ENCODE measurements around the gene RHEBL1.
A peak's percentile ranks its signal among the peaks of the same experiment; 100 is the strongest.

RHEBL1 gene

DNA sequence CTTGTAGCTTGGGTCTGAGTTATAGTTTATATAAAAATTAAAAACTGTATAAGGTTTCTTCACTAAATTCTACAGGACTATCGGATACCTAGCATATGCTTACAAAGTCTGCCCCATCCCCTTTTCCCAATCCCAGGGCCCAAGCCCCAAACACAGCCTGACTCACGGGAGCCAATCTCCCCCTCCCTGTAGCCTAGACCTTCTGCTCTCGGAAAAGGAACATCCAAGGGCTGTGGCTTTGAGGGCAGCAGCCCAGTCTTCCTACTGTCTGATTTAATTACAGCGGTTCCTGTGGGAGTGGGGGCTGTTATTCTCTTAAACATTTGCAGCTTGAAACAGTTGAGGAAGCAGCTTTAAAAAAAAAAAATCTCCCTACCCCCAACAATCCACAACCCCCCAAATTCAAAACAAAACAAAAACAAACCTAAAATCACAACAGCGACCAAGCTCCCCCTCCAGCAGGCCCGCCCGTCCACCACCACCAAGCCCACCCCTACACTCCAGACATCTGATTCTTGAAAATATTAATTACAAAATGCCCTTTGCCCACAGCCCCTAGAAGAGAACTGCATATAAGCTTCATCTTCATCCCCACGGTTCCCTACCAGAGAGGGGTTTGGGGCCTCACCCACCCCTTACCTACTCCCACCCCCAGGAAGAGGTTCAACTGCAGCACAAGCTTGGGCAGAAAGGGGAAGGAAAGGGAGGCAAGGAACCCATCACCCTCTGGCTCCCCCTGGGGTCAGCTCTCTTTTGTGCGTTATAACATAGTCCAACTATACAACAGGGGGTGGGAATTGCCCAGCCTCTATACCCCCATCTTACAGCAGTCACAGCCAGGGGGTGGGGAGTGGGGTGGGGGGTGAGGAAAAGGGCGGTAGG is 50.1 kb downstream of the RHEBL1 start:
- Mint-ChIP-seq H3K36me3 (ENCODE audit: low read depth) (peaks cover 47% of the 10 kb centered on the region), H3K27me3 (ENCODE audit: low read depth) (no peaks in the 10 kb centered on the region), H3K27ac (peak overlapping the region; percentile 98), H3K9me3 (no peaks in the 10 kb centered on the region), H3K4me1 (ENCODE audit: low read depth) (peaks cover 25% of the 10 kb centered on the region), H3K4me3 (peak overlapping the region; percentile 93)
- DNase-seq (ENCODE audit: low spot score): peak; percentile 36

DNA sequence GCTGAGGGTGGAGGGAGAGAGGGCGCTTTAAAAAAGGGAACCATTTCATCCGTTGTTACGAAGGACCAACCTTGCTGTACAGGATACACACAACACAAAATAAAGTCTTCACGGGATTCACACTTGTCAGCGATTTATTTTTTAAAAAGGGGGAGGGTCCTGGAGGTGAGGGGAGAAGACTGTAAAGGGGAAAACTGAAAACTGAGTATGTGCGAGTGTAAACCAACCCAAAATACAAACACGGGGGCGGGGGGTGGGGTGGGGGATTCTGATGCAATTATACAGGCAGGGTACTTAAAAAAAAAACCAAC is 50.7 kb downstream of the RHEBL1 start:
- H3K36me3 Mint-ChIP-seq (ENCODE audit: low read depth): peaks cover 46% of the 10 kb centered on the region
- peak overlapping the region; percentile 98 for H3K27ac Mint-ChIP-seq
- H3K4me3 Mint-ChIP-seq: peak overlapping the region; percentile 93
- no peak for DNase-seq (ENCODE audit: low spot score)
- no peaks in the 10 kb centered on the region for H3K27me3 Mint-ChIP-seq (ENCODE audit: low read depth)
- H3K9me3 Mint-ChIP-seq: no peaks in the 10 kb centered on the region
- peaks cover 30% of the 10 kb centered on the region for H3K4me1 Mint-ChIP-seq (ENCODE audit: low read depth)

- Mint-ChIP-seq H3K4me1 (ENCODE audit: low read depth) (peaks cover 30% of the 10 kb centered on the region), H3K36me3 (ENCODE audit: low read depth) (peaks cover 46% of the 10 kb centered on the region), H3K27ac (peak within 1 kb of the TSS; percentile 98), H3K9me3 (no peaks in the 10 kb centered on the region), H3K4me3 (peak within 1 kb of the TSS; percentile 93), H3K27me3 (ENCODE audit: low read depth) (no peaks in the 10 kb centered on the region)
- DNase-seq (ENCODE audit: low spot score): peak; percentile 97
Measured at GRCh38 chr12:49018261-49019119, 51.3 kb downstream of the RHEBL1 start, which contains the start of gene PRKAG1. Gene PRKAG1, minus strand, starts transcription at chr12:49018776. Its CDS starts 36 bp downstream, at chr12:49018740.

DNA sequence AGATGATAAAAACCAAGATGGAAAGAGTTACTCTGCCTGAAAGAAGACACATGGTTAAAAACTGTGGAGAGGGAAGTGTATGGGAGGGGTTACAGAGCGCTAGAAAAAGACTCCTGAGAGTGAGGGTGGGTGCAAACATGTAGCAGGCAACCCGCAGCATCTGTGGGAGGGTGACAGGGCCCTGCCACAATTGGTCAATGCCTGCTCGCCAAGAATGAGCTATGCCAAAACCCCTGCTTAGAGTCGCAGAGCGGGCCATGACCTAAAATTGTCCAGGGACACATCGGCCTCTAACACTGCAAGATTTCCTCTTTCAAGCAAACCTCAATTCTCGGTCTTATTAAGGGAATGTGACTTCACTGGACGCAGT is 51.9 kb downstream of the RHEBL1 start:
- Mint-ChIP-seq H3K4me1 (ENCODE audit: low read depth) (peaks cover 30% of the 10 kb centered on the region), H3K9me3 (no peaks in the 10 kb centered on the region), H3K4me3 (peak overlapping the region; percentile 93), H3K27me3 (ENCODE audit: low read depth) (no peaks in the 10 kb centered on the region), H3K36me3 (ENCODE audit: low read depth) (peaks cover 46% of the 10 kb centered on the region), H3K27ac (peak overlapping the region; percentile 98)
- DNase-seq (ENCODE audit: low spot score): peak; percentile 67

DNA sequence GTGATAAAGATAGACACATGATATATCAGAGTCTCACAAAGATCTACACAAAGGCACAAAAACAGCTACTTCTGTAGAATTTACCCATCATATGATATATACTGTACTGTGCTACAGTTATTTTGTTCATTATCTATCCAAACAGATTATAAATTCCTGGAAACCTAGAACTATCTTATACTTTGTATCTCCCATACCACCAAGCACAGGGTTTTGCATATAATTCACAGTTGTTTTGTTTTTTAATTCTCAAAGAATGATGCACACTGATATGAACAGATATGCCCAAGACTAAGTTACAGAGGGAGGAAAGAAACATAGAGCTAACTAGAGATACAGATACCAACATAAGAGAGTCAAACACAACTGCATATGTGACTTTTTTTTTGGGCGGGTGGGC is 54.6 kb downstream of the RHEBL1 start:
- no peak overlapping the region for H3K27ac Mint-ChIP-seq
- DNase-seq (ENCODE audit: low spot score): no peak
- peaks cover 30% of the 10 kb centered on the region for H3K4me1 Mint-ChIP-seq (ENCODE audit: low read depth)
- H3K9me3 Mint-ChIP-seq: no peaks in the 10 kb centered on the region
- peaks cover 37% of the 10 kb centered on the region for H3K36me3 Mint-ChIP-seq (ENCODE audit: low read depth)
- H3K27me3 Mint-ChIP-seq (ENCODE audit: low read depth): no peaks in the 10 kb centered on the region
- H3K4me3 Mint-ChIP-seq: no peak overlapping the region

Data from T-helper 2 cell treated with Interferon-gamma antibody and Interleukin-4, amounts not matched to agents 5 μg/mL and 100 μg/mL, for 36 hours (primary cell).